Prostate gland (tissue), 2 donors: ENCODE results near the gene MMP10.

ENCODE experiments used
- POLR2A ChIP-seq: fragments of 450-650 bp; IDR thresholded peaks from one replicate; pipeline ENCODE4 v1.6.1; 2016; ENCODE audit warnings: antibody characterized with exemption, mild to moderate bottlenecking
- POLR2AphosphoS5 ChIP-seq: sonication (generic); formaldehyde crosslinking; IDR thresholded peaks from one replicate; pipeline ENCODE4 v1.6.1; 2017; ENCODE audit warnings: antibody characterized with exemption
- TF ChIP-seq, protein P1 (sequence below), 4 experiments: fragments of 200-600 bp in 2 of 4; fragments of 450-650 bp in 2 of 4; sonication (generic) in 2 of 4; IDR thresholded peaks; 1 replicate in 3 of 4; 2 replicates in 1 of 4; pipeline ENCODE4 v1.5.1; 2016 to 2019; ENCODE audit warnings: antibody characterized with exemption in 4 of 4, mild to moderate bottlenecking in 2 of 4, moderate library complexity in 2 of 4

DNA sequence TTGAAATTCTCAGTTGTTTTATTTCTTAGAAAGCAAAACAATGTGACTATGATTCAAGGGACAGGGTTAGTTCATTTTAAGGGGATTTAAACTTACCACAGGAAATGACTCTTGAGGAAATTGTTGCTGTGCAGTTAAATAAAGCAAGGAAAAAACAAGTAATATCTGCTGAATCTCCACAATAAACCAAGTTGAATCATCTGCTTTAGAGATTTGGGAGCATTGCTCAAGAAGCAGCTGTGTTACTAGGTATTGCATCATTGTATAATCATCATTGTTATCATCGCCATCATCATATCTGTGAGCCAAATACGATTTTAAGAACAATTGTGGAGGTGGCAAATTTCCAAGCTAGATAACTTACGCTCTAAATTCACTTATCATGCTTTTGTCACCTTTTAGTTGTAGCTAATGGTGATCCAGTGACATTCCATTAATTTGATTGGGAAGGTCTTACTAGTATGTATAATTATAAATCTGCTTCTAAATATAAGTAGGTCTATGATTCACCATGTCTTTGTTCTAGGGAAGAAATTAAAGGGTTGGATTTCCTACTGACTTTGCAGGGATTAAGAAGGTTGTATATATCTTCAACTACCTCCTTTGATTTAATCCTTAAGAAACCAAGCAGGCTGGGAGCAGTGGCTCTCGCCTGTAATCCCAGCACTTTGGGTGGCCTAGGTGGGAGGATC, 19.9 kb downstream of the MMP10 start:
- TF ChIP-seq, protein P1, sequence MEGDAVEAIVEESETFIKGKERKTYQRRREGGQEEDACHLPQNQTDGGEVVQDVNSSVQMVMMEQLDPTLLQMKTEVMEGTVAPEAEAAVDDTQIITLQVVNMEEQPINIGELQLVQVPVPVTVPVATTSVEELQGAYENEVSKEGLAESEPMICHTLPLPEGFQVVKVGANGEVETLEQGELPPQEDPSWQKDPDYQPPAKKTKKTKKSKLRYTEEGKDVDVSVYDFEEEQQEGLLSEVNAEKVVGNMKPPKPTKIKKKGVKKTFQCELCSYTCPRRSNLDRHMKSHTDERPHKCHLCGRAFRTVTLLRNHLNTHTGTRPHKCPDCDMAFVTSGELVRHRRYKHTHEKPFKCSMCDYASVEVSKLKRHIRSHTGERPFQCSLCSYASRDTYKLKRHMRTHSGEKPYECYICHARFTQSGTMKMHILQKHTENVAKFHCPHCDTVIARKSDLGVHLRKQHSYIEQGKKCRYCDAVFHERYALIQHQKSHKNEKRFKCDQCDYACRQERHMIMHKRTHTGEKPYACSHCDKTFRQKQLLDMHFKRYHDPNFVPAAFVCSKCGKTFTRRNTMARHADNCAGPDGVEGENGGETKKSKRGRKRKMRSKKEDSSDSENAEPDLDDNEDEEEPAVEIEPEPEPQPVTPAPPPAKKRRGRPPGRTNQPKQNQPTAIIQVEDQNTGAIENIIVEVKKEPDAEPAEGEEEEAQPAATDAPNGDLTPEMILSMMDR (IDR thresholded peaks at IDR 0.05): no peak
- TF ChIP-seq POLR2A (no peak), POLR2AphosphoS5 (no peak)
